Keratinocyte (primary cell): ENCODE measurements around the gene PPP1R37. TPM values are rescaled to one million over a fixed set of nuclear protein-coding genes. Genes with fewer than 3 reads are reported as not detected.

ENCODE experiments used
- DNase-seq: peaks from one replicate; pipeline ENCODE4 v3.0.0-alpha.2; 2011; ENCODE audit warnings: low read depth, missing footprints, low spot score
- FAIRE-seq: peaks from 2 replicates; lab custom pipeline; 2011; peaks lifted over from hg19 to GRCh38; lab: Jason Lieb, UNC
- H2AFZ ChIP-seq: 2 replicates; pipeline ENCODE4 v1.6.0; 2012; ENCODE audit warnings: low read length, control low read depth, inconsistent platforms; ENCODE audit not compliant: control insufficient read depth
- H3K27ac ChIP-seq: 2 replicates; pipeline ENCODE4 v1.5.1; 2011; ENCODE audit warnings: low read length; ENCODE audit not compliant: control insufficient read depth, insufficient read depth
- H3K27me3 ChIP-seq: 3 replicates; pipeline ENCODE4 v1.6.0; 2011; ENCODE audit warnings: low read length; ENCODE audit not compliant: control insufficient read depth, insufficient read depth; ENCODE audit errors: extremely low read depth
- H3K36me3 ChIP-seq, 2 experiments: 2 replicates in 1 of 2; 3 replicates in 1 of 2; pipeline ENCODE4 v1.5.1; 2011; ENCODE audit warnings: low read length in 2 of 2, mild to moderate bottlenecking in 1 of 2; ENCODE audit not compliant: control insufficient read depth in 2 of 2, insufficient read depth in 2 of 2; ENCODE audit errors: extremely low read depth in 1 of 2
- H3K4me1 ChIP-seq: 3 replicates; pipeline ENCODE4 v1.5.1; 2011; ENCODE audit warnings: low read length; ENCODE audit not compliant: control insufficient read depth, insufficient read depth; ENCODE audit errors: extremely low read depth
- H3K4me2 ChIP-seq: 3 replicates; pipeline ENCODE4 v1.6.0; 2011; ENCODE audit warnings: low read depth, low read length; ENCODE audit not compliant: control insufficient read depth, insufficient read depth; ENCODE audit errors: extremely low read depth
- H3K4me3 ChIP-seq, 3 experiments: fragments of 200-600 bp in 1 of 3; sonication (generic) in 1 of 3; 2 replicates in 2 of 3; 3 replicates in 1 of 3; pipeline ENCODE4 v1.5.1; 2011 to 2016; ENCODE audit warnings: low read length in 3 of 3, mild to moderate bottlenecking in 3 of 3, control low read depth in 2 of 3, inconsistent platforms in 1 of 3, low read depth in 1 of 3, mixed read lengths in 1 of 3, mixed run types in 1 of 3, moderate library complexity in 1 of 3; ENCODE audit not compliant: control insufficient read depth in 2 of 3, insufficient read depth in 2 of 3; ENCODE audit errors: extremely low read depth in 1 of 3
- H3K79me2 ChIP-seq: 2 replicates; pipeline ENCODE4 v1.6.0; 2012; ENCODE audit warnings: low read length; ENCODE audit not compliant: control insufficient read depth, insufficient read depth
- H3K9ac ChIP-seq: 3 replicates; pipeline ENCODE4 v1.6.0; 2011; ENCODE audit warnings: low read length; ENCODE audit not compliant: control insufficient read depth, insufficient read depth; ENCODE audit errors: extremely low read depth
- H3K9me1 ChIP-seq: 3 replicates; pipeline ENCODE4 v1.6.0; 2011; ENCODE audit warnings: low read length; ENCODE audit not compliant: control insufficient read depth, insufficient read depth; ENCODE audit errors: extremely low read depth
- H3K9me3 ChIP-seq: 2 replicates; pipeline ENCODE4 v1.5.1; 2012; ENCODE audit warnings: low read depth, low read length; ENCODE audit not compliant: control insufficient read depth
- H4K20me1 ChIP-seq: 3 replicates; pipeline ENCODE4 v1.6.0; 2011; ENCODE audit warnings: low read length; ENCODE audit not compliant: control insufficient read depth, insufficient read depth; ENCODE audit errors: extremely low read depth
- CTCF ChIP-seq, 3 experiments: IDR thresholded peaks in 1 of 3; conservative IDR thresholded peaks in 1 of 3; optimal IDR thresholded peaks in 1 of 3; 2 replicates in 2 of 3; 3 replicates in 1 of 3; pipeline versions ENCODE3 to v1.5.1; 2011; ENCODE audit warnings: low read length in 3 of 3, mild to moderate bottlenecking in 3 of 3, moderate library complexity in 2 of 3, control low read depth in 1 of 3, inconsistent platforms in 1 of 3; ENCODE audit not compliant: insufficient read depth in 2 of 3; ENCODE audit errors: extremely low read depth in 1 of 3
- EZH2 ChIP-seq: IDR thresholded peaks from one replicate; pipeline ENCODE4 v1.6.1; 2012; ENCODE audit warnings: inconsistent platforms, mild to moderate bottlenecking, low read length, moderate library complexity
- dilution Hi-C: fragments of 300-500 bp; cut with MboI; formaldehyde crosslinking; loops from one replicate; pipeline ENCODE4 v1.7.0; 2020; ENCODE audit warnings: low sequenced_read_pairs; ENCODE audit not compliant: extremely low pct_ligation_motif_present
- polyA plus RNA-seq, 5 experiments: library from polyadenylated mRNA; depleted of rRNA in 3 of 5; stranded (reverse) in 3 of 5; stranded (forward) in 1 of 5; unstranded in 1 of 5; fragments of >200 nt; gene quantifications; 1 replicate in 1 of 5; 2 replicates in 3 of 5; 3 replicates in 1 of 5; pipeline versions ENCODE4 v1.2.1 to v1.2.3, GENCODE V29; 2011 to 2012; ENCODE audit warnings: missing spikeins in 2 of 5, low read depth in 1 of 5, low replicate concordance in 1 of 5

The PPP1R37 gene
- polyA plus RNA-seq, 1 donor (not counting 4 experiments of a cell fraction or from before 2014, with no cell fraction given): 8.6 TPM

- Histone ChIP-seq H3K4me3 (no peak overlapping the region), H3K9me1 (no peaks in the 10 kb centered on the region), H3K27me3 (peaks cover 9% of the 10 kb centered on the region), H3K9me3 (peaks cover 4% of the 10 kb centered on the region), H3K79me2 (no peaks in the 10 kb centered on the region), H3K4me2 (no peak overlapping the region), H2AFZ (no peak overlapping the region), H3K36me3 (peaks cover 2 to 5% of the 10 kb centered on the region in 2 experiments), H4K20me1 (peaks cover 7% of the 10 kb centered on the region), H3K27ac (no peak overlapping the region), H3K4me1 (peaks cover 14% of the 10 kb centered on the region), H3K9ac (no peak overlapping the region)
- FAIRE-seq (no peak), DNase-seq (no peak)
- TF ChIP-seq EZH2: no peak
- no peak for TF ChIP-seq CTCF (optimal IDR thresholded peaks at IDR 0.05 in 1 of 3, IDR thresholded peaks at IDR 0.05 in 1 of 3, conservative IDR thresholded peaks at IDR 0.05 in 1 of 3; ENCODE audit: extremely low read depth in 1 of 3, insufficient read depth in 2 of 3, low read length in 3 of 3)
- dilution Hi-C loops: no loop called here
Measured at GRCh38 chr19:45147835-45148676, 55.1 kb downstream of the PPP1R37 start.

- Histone ChIP-seq H3K4me3 (no peak overlapping the region), H4K20me1 (peaks cover 7% of the 10 kb centered on the region), H3K36me3 (no peaks in the 10 kb centered on the region), H3K4me2 (no peak overlapping the region), H3K79me2 (no peaks in the 10 kb centered on the region), H3K27ac (no peak overlapping the region), H2AFZ (no peak overlapping the region), H3K9me3 (peaks cover 4% of the 10 kb centered on the region), H3K9me1 (no peaks in the 10 kb centered on the region), H3K4me1 (peaks cover 24% of the 10 kb centered on the region), H3K9ac (no peak overlapping the region), H3K27me3 (peaks cover 20% of the 10 kb centered on the region)
- TF ChIP-seq EZH2 (no peak), CTCF (optimal IDR thresholded peaks at IDR 0.05 in 1 of 3, IDR thresholded peaks at IDR 0.05 in 1 of 3, conservative IDR thresholded peaks at IDR 0.05 in 1 of 3; ENCODE audit: extremely low read depth in 1 of 3, insufficient read depth in 2 of 3, low read length in 3 of 3) (no peak)
- DNase-seq (no peak), FAIRE-seq (no peak)
- dilution Hi-C loops: no loop called here
Measured at GRCh38 chr19:45149129-45149528, 56.1 kb downstream of the PPP1R37 start.
